Measurements from ENCODE around the gene MME. TPM values are rescaled to one million over a fixed set of nuclear protein-coding genes. Genes with fewer than 3 reads are reported as not detected.
A peak's percentile ranks its signal among the peaks of the same experiment; 100 is the strongest.

The MME gene
- polyA plus RNA-seq, 1 experiment, result 61.7 TPM

GRCh38 chr3:155070316-155070715 lies 9.8 kb upstream of the MME start:
- no peak for DNase-seq (ENCODE audit: low read depth, low spot score)
- POLR2A ChIA-PET, result no interaction called here
- no peaks in the 10 kb centered on the region for H3K9me3 ChIP-seq (ENCODE audit: control insufficient read depth, insufficient read depth, low read length)

GRCh38 chr3:155070932-155071387 lies 9.2 kb upstream of the MME start:
- H3K27me3 ChIP-seq (ENCODE audit: control insufficient read depth, insufficient read depth, low read length), result no peaks in the 10 kb centered on the region
- CTCF ChIA-PET, result no interaction called here
- no peaks in the 10 kb centered on the region for H3K9me3 ChIP-seq (ENCODE audit: control insufficient read depth, insufficient read depth, low read length)
- TF ChIP-seq CTCF (IDR thresholded peaks at IDR 0.05; ENCODE audit: low read depth, low read length), result no peak
- peak overlapping the region; percentile 98 for H3K27ac ChIP-seq (ENCODE audit: low read depth, low read length)
- peak; percentile 96 for DNase-seq (ENCODE audit: low read depth, low spot score)
- H3K4me3 ChIP-seq (ENCODE audit: low read depth, low read length), result no peak overlapping the region
- POLR2A ChIA-PET, result no interaction called here

More at GRCh38 chr3:155070316-155070715, 9.8 kb upstream of the MME start:
- Histone ChIP-seq H3K27me3 (ENCODE audit: control insufficient read depth, insufficient read depth, low read length) (no peaks in the 10 kb centered on the region), H3K4me3 (ENCODE audit: low read depth, low read length) (no peak overlapping the region), H3K27ac (ENCODE audit: low read depth, low read length) (peak overlapping the region; percentile 98)
- TF ChIP-seq CTCF (IDR thresholded peaks at IDR 0.05; ENCODE audit: low read depth, low read length), result no peak
- CTCF ChIA-PET, result interaction anchor here (3.2 kb wide), 1 partner anchor 8 kb away, joined by 11 read pairs; no protein-coding TSS in a partner anchor

- no peak for DNase-seq (ENCODE audit: low read depth, low spot score)
- POLR2A ChIA-PET, result no interaction called here
- CTCF ChIA-PET, result interaction anchor here (1.7 kb wide), 1 partner anchor 121 kb away, joined by 3 read pairs; no protein-coding TSS in a partner anchor
- Histone ChIP-seq H3K4me3 (ENCODE audit: low read depth, low read length) (no peak overlapping the region), H3K27me3 (ENCODE audit: control insufficient read depth, insufficient read depth, low read length) (no peaks in the 10 kb centered on the region), H3K27ac (ENCODE audit: low read depth, low read length) (no peak overlapping the region), H3K9me3 (ENCODE audit: control insufficient read depth, insufficient read depth, low read length) (no peaks in the 10 kb centered on the region)
- no peak for TF ChIP-seq CTCF (IDR thresholded peaks at IDR 0.05; ENCODE audit: low read depth, low read length)
Measured at GRCh38 chr3:155075200-155075599, 4.9 kb upstream of the MME start.

GRCh38 chr3:155076888-155077287 lies 3.2 kb upstream of the MME start:
- ChIA-PET CTCF (no interaction called here), POLR2A (no interaction called here)
- no peak overlapping the region for H3K27ac ChIP-seq (ENCODE audit: low read depth, low read length)
- H3K4me3 ChIP-seq (ENCODE audit: low read depth, low read length), result no peak overlapping the region
- no peak for DNase-seq (ENCODE audit: low read depth, low spot score)
- H3K27me3 ChIP-seq (ENCODE audit: control insufficient read depth, insufficient read depth, low read length), result no peaks in the 10 kb centered on the region
- no peaks in the 10 kb centered on the region for H3K9me3 ChIP-seq (ENCODE audit: control insufficient read depth, insufficient read depth, low read length)
- TF ChIP-seq CTCF (IDR thresholded peaks at IDR 0.05; ENCODE audit: low read depth, low read length), result no peak

GRCh38 chr3:155078711-155079467 lies 1.2 kb upstream of the MME start:
- ChIA-PET POLR2A (interaction anchor here (0.9 to 1.6 kb wide), 3 partner anchors 10 to 299 kb away, joined by 3 to 7 read pairs (median 6); no protein-coding TSS in a partner anchor), CTCF (interaction anchor here (0.6 to 2.2 kb wide), 7 partner anchors 10 to 321 kb away, joined by 3 to 11 read pairs (median 3); no protein-coding TSS in a partner anchor)

More at GRCh38 chr3:155078711-155079467, 1.2 kb upstream of the MME start:
- Histone ChIP-seq H3K27me3 (ENCODE audit: control insufficient read depth, insufficient read depth, low read length) (no peaks in the 10 kb centered on the region), H3K27ac (ENCODE audit: low read depth, low read length) (peak overlapping the region; percentile 49), H3K9me3 (ENCODE audit: control insufficient read depth, insufficient read depth, low read length) (no peaks in the 10 kb centered on the region), H3K4me3 (ENCODE audit: low read depth, low read length) (peak overlapping the region; percentile 81)
- no peak for TF ChIP-seq CTCF (IDR thresholded peaks at IDR 0.05; ENCODE audit: low read depth, low read length)
- no peak for DNase-seq (ENCODE audit: low read depth, low spot score)

Data from AG04450 (cell line).